Mononuclear cell (primary cell): ENCODE results near the gene ARID3A. TPM values are rescaled to one million over a fixed set of nuclear protein-coding genes. Genes with fewer than 3 reads are reported as not detected.

Experiments
- H3K27me3 ChIP-seq: 2 replicates; pipeline ENCODE4 v1.6.0; 2011; ENCODE audit warnings: low read length, control low read depth; ENCODE audit not compliant: insufficient read depth
- H3K4me1 ChIP-seq: 2 replicates; pipeline ENCODE4 v1.5.1; 2011; ENCODE audit warnings: mild to moderate bottlenecking, low read length, control low read depth; ENCODE audit not compliant: insufficient read depth
- H3K4me3 ChIP-seq: 2 replicates; pipeline ENCODE4 v1.5.1; 2011; ENCODE audit warnings: mild to moderate bottlenecking, low read length, moderate library complexity
- H3K9me3 ChIP-seq: 2 replicates; pipeline ENCODE4 v1.5.1; 2011; ENCODE audit warnings: low read depth, mild to moderate bottlenecking, control low read depth, low read length
- total RNA-seq: library from RNA; depleted of rRNA; stranded (reverse); fragments of >200 nt; gene quantifications from one replicate; pipeline ENCODE4 v1.2.3, GENCODE V29; 2012

ARID3A gene
- total RNA-seq, 1 donor, result 8.0 TPM

DNA sequence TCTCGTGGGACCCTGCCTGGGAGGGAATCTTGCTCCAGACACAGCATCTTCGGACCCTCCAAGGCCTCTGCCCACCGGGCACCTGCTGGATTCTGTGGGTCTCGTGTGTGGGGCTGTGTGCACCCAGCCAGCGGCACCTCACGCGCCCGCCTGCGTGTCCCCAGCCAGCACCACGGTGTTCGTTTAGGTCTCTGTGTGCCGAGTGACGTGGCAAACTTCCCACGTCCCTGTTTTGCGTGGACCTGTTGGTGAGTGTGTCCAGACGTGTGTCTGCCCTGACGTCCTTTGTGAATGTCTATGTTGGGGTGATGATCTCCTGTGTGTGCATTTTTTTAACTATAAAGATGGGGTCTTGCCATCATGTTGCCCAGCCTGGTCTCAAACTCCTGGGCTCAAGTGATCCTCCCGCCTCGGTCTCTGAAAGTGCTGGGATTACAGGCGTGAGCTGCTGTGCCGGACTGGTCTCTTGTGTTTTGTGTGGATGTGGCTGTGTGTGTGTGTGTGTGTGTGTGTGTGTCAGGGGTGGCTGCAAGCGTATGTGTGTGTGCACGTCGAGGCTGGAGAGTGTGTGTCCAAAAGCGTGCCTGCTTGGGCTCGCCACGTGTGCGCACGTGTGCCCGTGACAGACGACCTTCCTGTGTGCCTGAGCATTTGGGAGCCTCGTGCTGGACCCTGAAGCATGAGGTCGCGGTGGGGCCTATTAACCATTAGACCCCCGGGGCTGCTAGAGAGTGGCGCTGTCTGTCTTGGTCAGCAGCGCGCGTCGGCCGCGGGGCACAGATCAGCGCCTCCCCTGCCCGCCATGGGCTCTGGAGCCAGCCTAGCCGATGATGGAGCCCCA lies 15.7 kb downstream of the ARID3A start:
- Histone ChIP-seq H3K9me3 (no peaks in the 10 kb centered on the region), H3K4me1 (peaks cover 38% of the 10 kb centered on the region), H3K4me3 (peak overlapping the region; percentile 8), H3K27me3 (no peaks in the 10 kb centered on the region)

DNA sequence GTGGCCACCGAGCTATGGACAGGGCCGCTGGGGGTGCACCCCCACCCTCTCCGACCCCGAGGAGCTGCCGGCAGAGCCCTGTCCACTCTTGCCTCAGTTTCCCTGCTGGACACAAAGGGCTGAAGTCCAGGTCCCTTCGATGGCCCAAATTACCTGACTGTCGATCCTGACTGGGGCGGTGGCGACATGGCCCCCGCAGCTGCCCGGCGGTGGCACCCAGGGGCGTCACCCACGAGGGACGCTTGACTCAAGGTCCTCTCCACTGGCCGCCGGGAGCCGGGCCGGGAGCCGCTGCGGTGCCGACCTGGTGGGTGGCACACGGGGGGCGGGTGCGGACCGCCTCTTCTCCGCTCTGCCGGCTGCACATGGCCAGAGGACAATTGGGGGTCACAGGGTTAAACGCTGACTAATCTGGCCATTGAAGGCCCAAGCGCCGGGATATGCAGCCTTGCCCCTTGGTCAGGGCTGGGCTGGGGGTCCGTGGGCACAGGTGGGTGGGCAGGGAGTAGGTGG lies 16.4 kb downstream of the ARID3A start:
- H3K27me3 ChIP-seq, result no peaks in the 10 kb centered on the region
- no peak overlapping the region for H3K4me3 ChIP-seq
- H3K9me3 ChIP-seq, result no peaks in the 10 kb centered on the region
- H3K4me1 ChIP-seq, result peaks cover 43% of the 10 kb centered on the region

DNA sequence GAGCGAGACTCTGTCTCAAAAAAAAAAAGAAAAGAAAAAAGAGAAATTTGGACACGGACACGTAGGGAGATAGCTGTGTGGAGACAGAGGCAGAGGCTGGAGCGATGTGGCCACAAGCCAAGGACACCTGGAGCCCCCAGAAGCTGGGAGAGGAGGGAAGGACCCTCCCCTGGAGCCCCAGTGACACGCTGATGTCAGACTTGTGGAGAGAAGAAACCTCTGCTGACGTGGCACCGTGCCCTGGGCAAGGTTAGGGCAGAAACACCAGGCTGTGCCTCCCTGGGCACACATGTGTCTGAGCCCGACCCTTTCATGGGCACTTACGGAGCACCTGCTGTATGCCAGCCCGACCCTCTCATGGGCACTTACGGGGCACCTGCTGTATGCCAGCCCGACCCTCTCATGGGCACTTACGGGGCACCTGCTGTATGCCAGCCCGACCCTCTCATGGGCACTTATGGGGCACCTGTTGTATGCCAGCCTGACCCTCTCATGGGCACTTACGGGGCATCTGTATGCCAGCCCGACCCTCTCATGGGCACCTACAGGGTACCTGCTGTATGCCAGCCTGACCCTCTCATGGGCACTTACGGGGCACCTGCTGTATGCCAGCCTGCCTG lies 17.8 kb downstream of the ARID3A start:
- Histone ChIP-seq H3K27me3 (no peaks in the 10 kb centered on the region), H3K4me1 (peaks cover 47% of the 10 kb centered on the region), H3K9me3 (no peaks in the 10 kb centered on the region), H3K4me3 (no peak overlapping the region)

DNA sequence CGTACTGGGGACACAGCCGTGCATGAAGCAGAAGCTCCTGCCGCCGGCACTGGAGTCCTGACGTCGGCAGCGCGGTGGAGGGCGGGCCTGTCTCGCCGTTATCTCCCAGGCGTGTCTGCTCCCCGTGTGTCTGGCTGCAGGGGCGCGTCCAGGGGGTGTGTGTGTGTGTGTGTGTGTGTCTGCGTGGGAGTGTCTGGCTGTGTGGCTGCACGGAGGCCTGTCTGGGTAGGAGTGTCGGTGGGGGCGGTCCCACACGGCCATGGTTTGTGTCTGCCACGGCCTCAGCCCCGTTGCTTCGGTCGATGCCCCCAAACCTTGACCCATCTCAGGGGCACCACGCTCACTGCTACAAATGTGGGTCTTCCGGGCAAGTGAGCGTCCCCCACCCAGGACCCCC lies 18.3 kb downstream of the ARID3A start:
- no peaks in the 10 kb centered on the region for H3K9me3 ChIP-seq
- no peak overlapping the region for H3K4me3 ChIP-seq
- no peaks in the 10 kb centered on the region for H3K27me3 ChIP-seq
- peaks cover 51% of the 10 kb centered on the region for H3K4me1 ChIP-seq

DNA sequence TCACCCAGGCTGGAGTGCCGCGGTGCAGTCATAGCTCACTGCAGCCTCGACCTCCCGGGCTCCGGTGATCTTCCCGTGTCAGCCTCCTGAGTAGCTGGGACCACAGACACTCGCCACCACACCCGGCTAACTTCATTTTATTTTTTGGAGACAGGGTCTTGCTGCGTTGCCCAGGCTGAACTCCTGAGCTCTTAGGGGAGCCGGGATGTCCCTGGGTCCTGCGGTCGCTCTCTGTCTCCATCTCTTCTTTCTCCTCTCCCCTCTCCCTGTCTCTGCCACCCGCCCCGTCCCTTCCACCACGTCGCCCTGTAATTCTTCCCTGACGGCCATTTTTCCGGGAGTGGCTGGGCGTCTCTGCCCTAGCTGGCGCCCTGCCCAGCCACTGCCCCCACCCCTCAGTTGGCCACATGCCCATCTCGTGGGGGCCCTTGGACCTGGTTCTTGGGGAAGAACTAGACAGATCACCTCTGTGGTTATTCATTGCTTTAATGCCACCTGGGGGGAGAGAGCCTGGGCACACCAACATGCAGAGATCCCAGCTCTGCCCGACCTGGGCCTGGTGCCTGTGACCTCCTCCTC lies 18.9 kb downstream of the ARID3A start:
- Histone ChIP-seq H3K4me1 (peaks cover 47% of the 10 kb centered on the region), H3K27me3 (no peaks in the 10 kb centered on the region), H3K9me3 (no peaks in the 10 kb centered on the region), H3K4me3 (no peak overlapping the region)

DNA sequence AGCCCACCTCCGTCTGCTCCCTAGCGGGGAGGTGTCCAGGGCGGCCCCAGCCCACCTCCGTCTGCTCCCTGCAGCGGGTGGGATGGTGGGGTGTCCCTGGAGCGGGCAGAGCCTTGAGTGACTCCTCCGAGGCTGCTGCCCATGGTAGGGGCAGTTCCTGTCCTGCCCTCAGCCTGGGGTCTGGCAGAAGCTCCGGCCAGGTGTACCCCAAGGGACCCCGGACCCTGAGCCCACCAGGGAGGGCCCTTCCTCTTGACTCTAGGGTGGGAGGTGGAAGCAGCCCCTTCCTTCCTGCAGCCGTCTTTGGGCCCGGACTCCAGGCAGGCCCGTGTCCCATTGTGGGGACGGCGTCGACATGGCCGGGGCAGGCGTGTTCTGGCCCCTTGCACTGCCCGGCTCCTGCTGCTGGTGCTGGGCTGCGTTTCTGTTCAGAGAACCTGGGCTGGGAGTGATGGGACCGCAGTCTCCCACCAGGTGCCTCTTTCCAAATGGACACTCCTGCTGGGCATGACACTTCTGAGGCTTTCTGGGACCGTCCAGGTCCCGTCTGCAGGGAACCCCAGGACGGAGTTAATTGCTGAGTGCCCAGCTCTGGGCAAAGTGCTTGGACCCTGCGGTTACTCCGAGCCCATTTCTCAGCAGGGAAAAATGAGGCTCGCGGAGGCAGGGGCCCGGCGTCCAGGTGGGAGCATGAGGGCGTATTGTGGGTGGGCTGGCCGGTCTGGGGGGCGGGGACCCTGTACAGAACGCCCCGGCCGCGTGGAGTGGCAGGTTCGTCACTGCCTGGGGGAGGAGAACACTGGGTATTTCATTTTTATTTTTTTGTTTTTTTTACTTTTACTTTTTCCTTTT lies 19.8 kb downstream of the ARID3A start:
- peaks cover 38% of the 10 kb centered on the region for H3K4me1 ChIP-seq
- no peaks in the 10 kb centered on the region for H3K27me3 ChIP-seq
- H3K9me3 ChIP-seq, result no peaks in the 10 kb centered on the region
- no peak overlapping the region for H3K4me3 ChIP-seq

DNA sequence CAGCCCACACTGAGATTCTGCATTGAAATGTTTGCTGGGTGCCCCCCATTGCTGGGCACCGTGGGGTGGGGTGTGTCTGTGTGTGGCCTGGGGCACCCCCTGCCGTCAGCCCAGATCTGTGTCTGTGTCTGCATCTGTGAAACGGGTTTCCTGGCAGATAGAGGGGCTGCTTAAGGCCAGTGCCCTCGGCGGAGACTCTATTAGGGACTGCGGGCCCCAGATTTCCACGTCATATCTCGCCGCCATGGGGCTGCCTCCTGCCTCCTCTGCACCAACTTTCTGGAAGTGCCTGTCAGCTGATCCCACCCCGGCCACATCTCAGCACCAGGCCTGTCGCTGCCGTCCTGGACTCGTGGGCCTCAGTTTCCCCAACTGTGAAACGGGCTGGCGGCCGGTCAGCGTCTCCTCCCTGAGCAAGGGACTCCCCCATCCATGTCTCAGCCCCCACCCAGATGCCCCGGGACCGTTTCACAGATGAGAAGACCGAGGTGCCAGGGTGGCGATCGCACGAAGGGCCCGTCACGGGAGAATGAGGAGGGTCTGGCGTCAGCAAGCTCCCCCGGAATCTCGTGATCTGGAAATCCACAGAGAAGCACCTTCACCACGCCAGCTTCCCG lies 21.4 kb downstream of the ARID3A start:
- H3K4me1 ChIP-seq, result peaks cover 25% of the 10 kb centered on the region
- H3K4me3 ChIP-seq, result no peak overlapping the region
- no peaks in the 10 kb centered on the region for H3K27me3 ChIP-seq
- H3K9me3 ChIP-seq, result no peaks in the 10 kb centered on the region

DNA sequence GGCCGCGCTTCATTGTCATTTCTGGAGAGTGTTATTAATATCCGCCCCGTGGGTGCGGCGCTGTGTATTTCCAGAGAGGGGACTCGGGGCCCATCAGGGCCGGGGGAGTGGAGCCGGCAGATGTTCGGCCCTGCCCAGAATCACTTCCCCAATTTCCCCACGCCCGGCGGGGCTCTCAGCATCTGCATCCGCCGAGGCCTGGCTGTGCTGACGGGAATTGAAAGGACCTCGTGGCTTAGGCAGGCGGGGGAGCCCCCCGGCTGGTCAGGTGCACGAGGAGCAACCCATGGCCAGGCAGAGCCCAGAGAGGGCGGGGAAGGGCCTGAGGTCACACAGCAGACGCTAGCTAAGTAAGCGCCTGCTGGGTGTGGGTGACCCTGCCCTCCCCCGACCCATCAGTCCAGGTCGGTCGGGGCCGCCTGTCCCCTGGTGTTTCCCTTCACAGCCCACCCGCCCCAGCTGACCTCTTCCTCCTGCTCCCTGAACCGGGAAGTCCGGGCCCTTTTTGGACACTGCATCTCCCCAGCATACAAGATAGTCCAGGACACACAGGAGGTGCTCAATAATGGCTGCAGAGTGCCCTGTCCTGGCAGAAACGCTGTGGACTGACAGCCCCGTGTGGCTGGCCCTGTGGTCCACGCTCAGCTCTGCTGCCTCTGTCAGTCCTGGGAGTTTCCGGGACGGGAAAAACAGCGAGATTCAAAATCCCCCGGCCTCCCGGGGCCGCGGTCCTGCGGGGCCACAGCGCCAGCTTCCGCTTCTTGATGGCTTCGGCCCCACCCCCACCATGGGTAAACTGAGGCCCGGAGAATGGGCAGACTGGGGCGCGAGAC lies 22.1 kb downstream of the ARID3A start:
- Histone ChIP-seq H3K4me1 (peaks cover 32% of the 10 kb centered on the region), H3K27me3 (no peaks in the 10 kb centered on the region), H3K9me3 (no peaks in the 10 kb centered on the region), H3K4me3 (no peak overlapping the region)

DNA sequence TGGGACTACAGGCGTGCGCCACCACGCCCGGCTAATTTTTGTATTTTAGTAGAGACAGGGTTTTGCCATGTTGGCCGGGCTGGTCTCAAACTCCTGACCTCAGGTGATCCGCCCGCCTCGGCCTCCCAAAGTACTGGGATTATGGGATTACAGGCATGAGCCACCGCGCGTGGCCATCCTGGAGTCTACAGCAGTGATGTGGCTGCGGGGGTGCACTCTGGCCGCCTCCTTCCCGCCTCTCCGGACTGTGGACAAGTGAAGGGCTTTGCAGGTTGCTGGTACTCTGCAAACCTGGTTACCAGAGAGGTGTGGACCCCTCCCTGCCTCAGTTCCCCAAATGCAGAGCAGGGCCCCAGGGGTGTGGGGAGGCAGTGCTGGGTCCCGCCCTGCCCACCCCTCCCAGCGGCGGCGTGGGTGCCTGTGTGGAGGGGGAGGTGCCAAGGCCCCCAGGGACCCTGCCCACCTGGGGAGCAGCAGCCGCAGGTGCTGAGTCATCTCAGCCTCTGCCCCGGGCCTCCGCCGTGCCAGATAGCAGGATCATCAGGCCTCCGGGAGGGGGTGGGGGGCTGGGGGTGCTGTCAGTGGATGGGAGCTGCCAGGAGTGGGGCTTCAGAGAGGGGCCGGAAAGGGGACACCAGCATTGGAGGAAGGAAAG lies 23.1 kb downstream of the ARID3A start:
- Histone ChIP-seq H3K4me3 (no peak overlapping the region), H3K4me1 (peaks cover 42% of the 10 kb centered on the region)

DNA sequence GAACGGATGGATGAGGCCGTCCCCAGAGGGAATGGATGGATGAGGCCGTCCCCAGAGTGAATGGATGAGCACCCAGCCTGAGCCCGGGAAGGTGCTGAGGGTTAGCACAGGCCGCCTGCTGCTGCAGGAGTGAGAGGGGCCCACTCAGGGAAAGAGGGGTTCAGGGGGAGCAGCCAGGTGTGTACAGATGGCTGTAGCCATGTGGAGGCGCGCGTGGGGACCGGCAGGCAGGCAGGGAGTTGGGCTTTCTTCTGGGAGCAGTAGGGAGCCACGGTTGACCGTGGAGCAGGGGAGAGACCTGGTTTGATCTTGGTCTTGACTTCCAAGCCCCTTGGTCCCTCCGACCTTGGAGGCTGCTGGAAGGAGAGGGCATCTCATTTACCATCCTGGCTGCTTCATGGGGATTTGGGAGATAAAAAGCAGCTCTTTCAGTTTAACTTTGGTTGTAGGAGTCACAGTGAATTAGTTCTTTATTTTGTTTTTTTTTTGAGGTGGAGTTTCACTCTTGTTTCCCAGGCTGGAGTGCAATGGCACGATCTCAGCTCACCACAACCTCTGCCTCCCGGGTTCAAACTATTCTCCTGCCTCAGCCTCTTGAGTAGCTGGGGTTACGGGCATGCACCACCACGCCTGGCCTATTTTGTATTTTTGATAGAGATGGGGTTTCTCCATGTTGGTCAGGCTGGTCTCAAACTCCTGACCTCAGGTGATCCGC lies 24.7 kb downstream of the ARID3A start:
- H3K4me1 ChIP-seq, result peaks cover 42% of the 10 kb centered on the region
- H3K27me3 ChIP-seq, result no peaks in the 10 kb centered on the region
- H3K4me3 ChIP-seq, result no peak overlapping the region
- H3K9me3 ChIP-seq, result no peaks in the 10 kb centered on the region

More for the DNA sequence above, 23.1 kb downstream of the ARID3A start:
- no peaks in the 10 kb centered on the region for H3K27me3 ChIP-seq
- H3K9me3 ChIP-seq, result no peaks in the 10 kb centered on the region

DNA sequence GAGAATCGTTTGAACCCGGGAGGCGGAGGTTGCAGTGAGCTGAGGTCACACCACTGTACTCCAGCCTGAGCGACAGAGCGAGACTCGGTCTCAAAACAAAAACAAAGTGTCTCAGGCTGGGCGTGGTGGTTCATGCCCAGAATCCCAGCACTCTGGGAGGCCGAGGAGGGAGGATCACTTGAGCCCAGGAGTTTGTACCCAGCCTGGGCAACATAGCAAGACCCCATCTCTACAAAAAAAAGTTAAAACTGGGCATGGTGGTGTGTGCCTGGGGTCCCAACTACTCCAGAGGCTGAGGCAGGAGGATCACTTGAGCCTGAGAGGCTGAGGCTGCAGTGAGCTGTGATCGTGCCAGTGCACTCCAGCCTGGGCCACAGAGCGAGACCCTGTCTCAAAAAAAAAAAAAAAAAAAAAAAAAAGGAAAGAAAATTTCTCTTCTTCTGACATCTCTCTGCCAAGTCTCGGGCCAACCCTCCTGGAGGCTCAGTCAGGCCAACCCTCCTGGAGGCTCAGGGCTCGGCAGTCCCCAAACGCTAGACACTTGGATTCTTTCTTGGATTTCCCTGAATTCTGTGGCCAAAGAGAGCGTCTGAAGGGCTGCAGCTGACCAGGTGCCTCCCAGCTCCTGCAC lies 26.3 kb downstream of the ARID3A start:
- Histone ChIP-seq H3K4me3 (no peak overlapping the region), H3K9me3 (no peaks in the 10 kb centered on the region), H3K4me1 (peaks cover 36% of the 10 kb centered on the region), H3K27me3 (no peaks in the 10 kb centered on the region)

DNA sequence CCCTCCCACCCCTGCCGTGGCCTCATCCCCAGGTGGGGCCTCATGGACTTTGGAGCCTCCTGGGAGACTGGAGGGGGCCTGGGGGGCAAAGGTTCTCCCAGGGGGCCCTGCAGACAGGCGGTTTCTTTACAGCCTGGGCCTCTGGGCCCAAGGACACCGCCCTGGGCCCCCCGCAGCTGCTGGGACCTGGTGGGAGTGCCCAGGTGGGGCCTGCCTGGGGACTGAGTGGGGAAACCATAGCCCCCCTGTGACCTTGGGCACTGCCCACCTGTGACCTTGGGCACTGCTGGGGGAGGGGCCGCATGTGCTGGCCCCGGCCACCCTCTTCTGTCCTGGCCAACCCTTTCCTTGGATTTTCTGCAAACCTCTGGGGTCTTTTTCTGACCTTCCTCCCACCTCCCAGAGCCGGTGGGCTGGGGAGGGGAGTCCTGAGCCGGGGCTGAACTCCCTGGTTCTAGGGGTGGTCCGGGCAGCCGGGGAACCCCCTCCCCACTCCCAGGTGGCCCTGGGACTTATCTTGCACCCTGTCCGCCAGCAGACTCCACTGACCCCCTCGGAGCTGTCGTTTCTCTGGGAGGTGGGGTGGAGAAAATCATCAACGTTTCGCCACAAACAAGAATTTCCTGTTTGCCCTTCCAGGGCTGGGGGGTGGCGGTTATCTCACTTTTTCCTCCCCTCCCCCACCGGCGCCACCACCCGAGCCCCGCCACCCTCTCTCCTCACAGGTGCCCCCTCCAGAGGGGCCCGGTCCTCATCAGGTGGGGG lies 27.0 kb downstream of the ARID3A start:
- no peaks in the 10 kb centered on the region for H3K27me3 ChIP-seq
- H3K9me3 ChIP-seq, result no peaks in the 10 kb centered on the region
- peak overlapping the region; percentile 16 for H3K4me3 ChIP-seq
- H3K4me1 ChIP-seq, result peaks cover 29% of the 10 kb centered on the region
